DOHH2 (cell line): ENCODE measurements around the gene GNG14.
"Not testable (repeated sequence)": the region's sequence is repeated elsewhere in the genome, so short reads cannot be mapped to it uniquely, and the experiment has no call there.

Source experiments
- H3F3A ChIP-seq: fragments of 200-600 bp; sonication (generic), shearing (Covaris generic); 2 replicates; pipeline ENCODE4 v1.6.0; 2016; ENCODE audit warnings: antibody characterized with exemption, mild to moderate bottlenecking; ENCODE audit not compliant: control insufficient read depth, insufficient read depth
- H3K27ac ChIP-seq: fragments of 200-600 bp; sonication (generic); 2 replicates; pipeline ENCODE4 v1.5.1; 2014; ENCODE audit warnings: low read depth, mild to moderate bottlenecking, low read length, moderate library complexity
- H3K27me3 ChIP-seq: fragments of 200-600 bp; sonication (generic); 2 replicates; pipeline ENCODE4 v1.6.1; 2014; ENCODE audit warnings: mild to moderate bottlenecking, low read length, mixed read lengths; ENCODE audit not compliant: control insufficient read depth
- H3K36me3 ChIP-seq: fragments of 200-600 bp; sonication (generic); 2 replicates; pipeline ENCODE4 v1.6.1; 2014; ENCODE audit warnings: mild to moderate bottlenecking, low read length, moderate library complexity, mixed read lengths; ENCODE audit not compliant: control insufficient read depth
- H3K4me1 ChIP-seq: fragments of 200-600 bp; sonication (generic); 2 replicates; pipeline ENCODE4 v1.6.1; 2014; ENCODE audit warnings: mild to moderate bottlenecking, low read length, mixed read lengths; ENCODE audit not compliant: control insufficient read depth
- H3K4me2 ChIP-seq: fragments of 200-600 bp; sonication (generic); 2 replicates; pipeline ENCODE4 v1.6.0; 2014; ENCODE audit warnings: mild to moderate bottlenecking, low read length, moderate library complexity
- H3K4me3 ChIP-seq: fragments of 200-600 bp; sonication (generic); 2 replicates; pipeline ENCODE4 v1.5.1; 2014; ENCODE audit warnings: mild to moderate bottlenecking, low read length, mixed read lengths
- H3K79me2 ChIP-seq: fragments of 200-600 bp; sonication (generic); 2 replicates; pipeline ENCODE4 v1.6.1; 2014; ENCODE audit warnings: mild to moderate bottlenecking, low read length, mixed read lengths; ENCODE audit not compliant: control insufficient read depth
- H3K9me2 ChIP-seq: fragments of 200-600 bp; sonication (generic); replicated peaks from 2 replicates; pipeline ENCODE4 v1.6.1; 2014; ENCODE audit warnings: mild to moderate bottlenecking, low read length, mixed read lengths; ENCODE audit not compliant: control insufficient read depth
- H3K9me3 ChIP-seq: fragments of 200-600 bp; sonication (generic); 2 replicates; pipeline ENCODE4 v1.6.1; 2014; ENCODE audit warnings: antibody characterized with exemption, low read length, mixed read lengths; ENCODE audit not compliant: control insufficient read depth, insufficient read depth
- H4K20me1 ChIP-seq: fragments of 200-600 bp; sonication (generic); 2 replicates; pipeline ENCODE4 v1.6.0; 2014; ENCODE audit warnings: low read depth, mild to moderate bottlenecking, antibody characterized with exemption, low read length, moderate library complexity; ENCODE audit not compliant: control insufficient read depth, insufficient read depth
- EZH2phosphoT487 ChIP-seq: fragments of 200-600 bp; sonication (generic); IDR thresholded peaks from 2 replicates; pipeline ENCODE4 v1.6.1; 2017; ENCODE audit warnings: borderline replicate concordance, mild to moderate bottlenecking, antibody characterized with exemption, low read length, moderate library complexity, mixed read lengths
- TF ChIP-seq, protein P1 (sequence below): fragments of 200-600 bp; sonication (generic); IDR thresholded peaks from one replicate; pipeline ENCODE4 v1.5.1; 2014; ENCODE audit warnings: antibody characterized with exemption, mild to moderate bottlenecking, low read depth, low read length; ENCODE audit not compliant: poor library complexity, severe bottlenecking

The GNG14 gene

GRCh38 chr19:12641456-12641855 lies 46.3 kb upstream of the GNG14 start:
- H3K9me2 ChIP-seq = no peaks in the 10 kb centered on the region
- TF ChIP-seq, protein P1, sequence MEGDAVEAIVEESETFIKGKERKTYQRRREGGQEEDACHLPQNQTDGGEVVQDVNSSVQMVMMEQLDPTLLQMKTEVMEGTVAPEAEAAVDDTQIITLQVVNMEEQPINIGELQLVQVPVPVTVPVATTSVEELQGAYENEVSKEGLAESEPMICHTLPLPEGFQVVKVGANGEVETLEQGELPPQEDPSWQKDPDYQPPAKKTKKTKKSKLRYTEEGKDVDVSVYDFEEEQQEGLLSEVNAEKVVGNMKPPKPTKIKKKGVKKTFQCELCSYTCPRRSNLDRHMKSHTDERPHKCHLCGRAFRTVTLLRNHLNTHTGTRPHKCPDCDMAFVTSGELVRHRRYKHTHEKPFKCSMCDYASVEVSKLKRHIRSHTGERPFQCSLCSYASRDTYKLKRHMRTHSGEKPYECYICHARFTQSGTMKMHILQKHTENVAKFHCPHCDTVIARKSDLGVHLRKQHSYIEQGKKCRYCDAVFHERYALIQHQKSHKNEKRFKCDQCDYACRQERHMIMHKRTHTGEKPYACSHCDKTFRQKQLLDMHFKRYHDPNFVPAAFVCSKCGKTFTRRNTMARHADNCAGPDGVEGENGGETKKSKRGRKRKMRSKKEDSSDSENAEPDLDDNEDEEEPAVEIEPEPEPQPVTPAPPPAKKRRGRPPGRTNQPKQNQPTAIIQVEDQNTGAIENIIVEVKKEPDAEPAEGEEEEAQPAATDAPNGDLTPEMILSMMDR = no peak
- no peak for TF ChIP-seq EZH2phosphoT487
- H3K27me3 ChIP-seq = no peaks in the 10 kb centered on the region
- no peaks in the 10 kb centered on the region for H4K20me1 ChIP-seq
- no peaks in the 10 kb centered on the region for H3K79me2 ChIP-seq
- H3F3A ChIP-seq = no peaks in the 10 kb centered on the region
- peaks cover 9% of the 10 kb centered on the region for H3K4me1 ChIP-seq
- H3K4me3 ChIP-seq = no peak overlapping the region
- H3K9me3 ChIP-seq = no peaks in the 10 kb centered on the region
- H3K27ac ChIP-seq = no peak overlapping the region
- H3K4me2 ChIP-seq = no peak overlapping the region
- H3K36me3 ChIP-seq = no peaks in the 10 kb centered on the region

- no peak overlapping the region for H3K27ac ChIP-seq
- H3K36me3 ChIP-seq = no peaks in the 10 kb centered on the region
Measured at GRCh38 chr19:12642506-12642905, 45.3 kb upstream of the GNG14 start.

DNA sequence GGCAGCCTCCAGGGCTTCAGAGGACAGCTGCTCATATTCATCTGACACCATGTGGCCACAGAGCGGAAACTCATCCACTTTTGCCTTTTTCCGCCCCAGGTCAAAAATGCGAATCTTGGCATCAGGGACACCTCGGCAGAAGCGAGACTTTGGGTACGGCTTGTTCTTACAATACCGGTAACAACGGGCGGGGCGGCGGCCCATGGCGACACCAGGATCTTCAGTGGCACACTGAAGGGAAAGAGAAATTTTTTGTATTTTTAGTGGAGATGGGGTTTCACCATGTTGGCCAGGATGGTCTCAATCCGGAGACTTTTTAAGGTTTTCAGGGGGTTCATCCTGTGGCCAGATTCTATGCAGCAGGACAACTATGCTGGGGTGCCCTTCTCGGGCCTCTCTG lies 44.1 kb upstream of the GNG14 start:
- not testable (repeated sequence) for H3F3A ChIP-seq, H4K20me1 ChIP-seq, H3K36me3 ChIP-seq, H3K79me2 ChIP-seq, H3K27ac ChIP-seq, H3K9me2 ChIP-seq, H3K4me1 ChIP-seq, H3K4me2 ChIP-seq, H3K4me3 ChIP-seq, H3K9me3 ChIP-seq, H3K27me3 ChIP-seq

More at GRCh38 chr19:12642506-12642905, 45.3 kb upstream of the GNG14 start:
- TF ChIP-seq, protein P1 = no peak
- TF ChIP-seq EZH2phosphoT487 = no peak
- Histone ChIP-seq H3K9me2 (no peaks in the 10 kb centered on the region), H3K4me1 (peaks cover 9% of the 10 kb centered on the region), H3K79me2 (no peaks in the 10 kb centered on the region), H3K4me3 (no peak overlapping the region), H3K9me3 (no peaks in the 10 kb centered on the region), H4K20me1 (no peaks in the 10 kb centered on the region), H3F3A (no peaks in the 10 kb centered on the region), H3K4me2 (no peak overlapping the region), H3K27me3 (no peaks in the 10 kb centered on the region)

- H3K27ac ChIP-seq = no peak overlapping the region
- TF ChIP-seq, protein P1 = no peak
- no peak for TF ChIP-seq EZH2phosphoT487
- H3K4me3 ChIP-seq = no peak overlapping the region
- H3K27me3 ChIP-seq = no peaks in the 10 kb centered on the region
- H3K9me3 ChIP-seq = no peaks in the 10 kb centered on the region
- H3K4me1 ChIP-seq = no peaks in the 10 kb centered on the region
- no peak overlapping the region for H3K4me2 ChIP-seq
- no peaks in the 10 kb centered on the region for H3K9me2 ChIP-seq
- peaks cover 3% of the 10 kb centered on the region for H3K36me3 ChIP-seq
- H3F3A ChIP-seq = no peaks in the 10 kb centered on the region
- no peaks in the 10 kb centered on the region for H3K79me2 ChIP-seq
- no peaks in the 10 kb centered on the region for H4K20me1 ChIP-seq
Measured at GRCh38 chr19:12646551-12646950, 41.2 kb upstream of the GNG14 start.
